Gastrocnemius medialis (tissue), 4 donors: Measurements from ENCODE around the gene GSG1L.

Experiments used
- CTCF ChIP-seq, 5 experiments: fragments of 450-650 bp in 3 of 5; fragments of 200-600 bp in 2 of 5; sonication (generic) in 2 of 5; IDR thresholded peaks in 4 of 5; conservative IDR thresholded peaks in 1 of 5; 1 replicate in 4 of 5; 2 replicates in 1 of 5; pipeline ENCODE4 v1.5.1; 2016 to 2019; ENCODE audit warnings: antibody characterized with exemption in 5 of 5, mild to moderate bottlenecking in 3 of 5, moderate library complexity in 3 of 5
- POLR2A ChIP-seq, 2 donors: fragments of 450-650 bp; IDR thresholded peaks; one replicate each; pipeline ENCODE4 v1.6.1; 2017; ENCODE audit warnings: antibody characterized with exemption in 2 of 2, mild to moderate bottlenecking in 2 of 2, moderate library complexity in 2 of 2

GRCh38 chr16:27764869-27765675 lies 298.4 kb downstream of the GSG1L start:
- no peak for TF ChIP-seq POLR2A (IDR thresholded peaks at IDR 0.05)
- no peak for TF ChIP-seq CTCF (IDR thresholded peaks at IDR 0.05 in 4 of 5, conservative IDR thresholded peaks at IDR 0.05 in 1 of 5)
